Measurements from ENCODE around the gene TPRG1L.
"Not testable (repeated sequence)": the region's sequence is repeated elsewhere in the genome, so short reads cannot be mapped to it uniquely, and the experiment has no call there.

Gene TPRG1L

DNA sequence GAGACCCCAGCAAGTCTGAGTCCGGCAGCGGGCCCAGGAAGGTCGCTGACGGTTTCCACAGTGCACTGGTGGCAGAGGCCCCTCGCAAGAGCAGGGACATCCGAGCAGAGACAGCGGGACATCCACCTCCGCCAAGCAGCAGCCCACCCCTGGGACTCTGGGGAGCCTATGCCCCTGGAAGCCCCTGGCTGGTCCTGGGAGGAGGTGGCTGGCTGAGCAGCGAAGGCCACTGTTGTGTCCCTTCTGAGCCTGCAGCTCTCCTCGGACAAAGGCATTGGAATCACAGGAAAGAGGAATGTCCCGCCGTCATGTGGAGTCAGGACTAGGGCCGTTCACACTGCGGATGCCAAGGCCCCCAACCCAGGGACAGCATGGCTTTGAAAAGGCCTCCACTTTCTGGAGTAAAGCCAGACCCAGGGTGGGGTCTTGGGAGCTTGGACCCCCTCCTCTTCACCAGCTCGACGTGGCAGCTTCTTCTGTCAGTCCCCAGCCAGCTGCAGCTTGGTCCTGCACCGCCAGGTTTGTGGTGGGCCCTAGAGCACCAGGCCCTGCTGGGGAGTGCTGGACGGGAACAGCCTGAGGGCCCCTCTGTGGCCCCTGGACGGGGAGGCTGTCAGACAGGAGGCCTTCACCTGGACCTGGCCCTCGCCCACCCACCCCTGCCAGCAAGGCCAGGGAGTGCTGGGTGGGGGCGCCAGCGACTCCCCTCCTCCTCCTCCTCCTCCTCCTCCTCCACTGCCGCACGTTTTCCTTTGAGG, 14.9 kb upstream of the TPRG1L start:
- DNase-seq, result no peak

- peak; percentile 70 for DNase-seq
Measured at GRCh38 chr1:3610527-3611169, 14.2 kb upstream of the TPRG1L start.

GRCh38 chr1:3611170-3612019, 13.4 kb upstream of the TPRG1L start, which contains the start of gene MEGF6:
Gene MEGF6, minus strand, starts transcription at chr1:3611508. Its CDS starts 240 bp downstream, at chr1:3611268.
- peak; percentile 35 for DNase-seq

- no peak for DNase-seq
Measured at GRCh38 chr1:3612123-3612522, 12.7 kb upstream of the TPRG1L start.

DNA sequence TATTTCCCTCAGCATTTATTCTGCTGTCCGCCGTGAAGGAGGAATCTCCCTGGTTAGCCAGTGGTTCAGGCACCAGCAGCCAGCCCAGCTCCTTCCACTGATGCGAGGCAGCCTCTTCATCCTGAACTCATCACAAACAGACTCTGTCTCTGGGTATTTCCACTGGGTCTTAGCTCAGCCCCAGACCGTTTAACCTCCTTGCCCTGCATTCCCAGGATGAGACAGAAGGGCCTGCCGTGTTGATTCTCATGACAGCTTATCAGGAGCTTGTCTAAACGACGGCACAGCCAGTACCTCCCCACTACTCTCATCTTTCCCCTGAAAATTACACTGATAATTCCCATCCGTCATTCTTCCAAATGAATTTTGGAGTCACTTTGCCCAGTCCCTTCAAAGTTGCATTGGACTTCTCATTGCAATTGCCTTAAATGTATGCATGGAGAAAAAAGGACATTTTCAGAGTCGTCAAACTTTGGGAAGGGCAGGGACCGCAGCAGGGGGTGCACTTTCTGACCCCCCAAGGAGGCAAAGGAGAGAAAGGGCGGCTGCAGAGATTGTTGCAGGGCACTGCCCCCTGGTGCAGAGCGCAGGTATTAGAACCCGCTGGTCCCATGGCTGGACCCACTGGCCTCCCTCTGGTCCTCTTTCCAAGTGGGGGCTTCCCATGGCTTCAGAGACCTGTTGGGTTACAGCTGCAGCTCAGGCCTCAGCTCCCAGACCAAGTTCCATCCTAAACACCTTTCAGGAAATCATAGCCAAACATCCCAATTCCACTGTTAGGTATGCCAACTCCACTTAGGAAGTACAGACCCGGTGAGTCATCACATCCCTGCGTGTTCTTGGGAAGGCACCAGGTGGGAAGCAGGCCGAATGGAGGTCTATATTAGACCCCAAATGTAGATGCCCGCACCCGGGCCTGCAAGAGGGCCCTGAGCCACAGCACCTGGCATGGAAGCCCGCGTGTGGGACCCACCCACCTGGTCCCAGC, 9.8 kb upstream of the TPRG1L start:
- DNase-seq, result no peak

DNA sequence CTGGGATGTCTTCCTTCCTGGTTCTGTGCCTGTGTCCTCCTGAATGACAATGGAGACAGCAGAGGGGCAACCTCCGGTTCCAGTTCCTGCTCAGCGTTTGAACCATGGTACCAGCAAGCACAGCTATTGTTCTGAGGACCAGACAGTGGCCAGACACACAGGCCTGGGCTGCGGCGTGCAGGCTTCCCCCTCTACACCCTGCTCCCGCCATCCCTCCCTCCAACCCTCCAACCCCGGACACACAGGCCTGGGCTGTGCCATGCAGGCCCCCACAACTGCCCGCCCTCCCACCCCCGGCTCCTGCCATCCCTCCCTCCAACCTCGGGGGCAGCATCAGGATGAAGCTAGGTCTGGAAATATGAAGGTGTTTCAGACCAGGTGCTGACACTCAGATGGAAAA, 8.0 kb upstream of the TPRG1L start:
- no peak for DNase-seq

DNA sequence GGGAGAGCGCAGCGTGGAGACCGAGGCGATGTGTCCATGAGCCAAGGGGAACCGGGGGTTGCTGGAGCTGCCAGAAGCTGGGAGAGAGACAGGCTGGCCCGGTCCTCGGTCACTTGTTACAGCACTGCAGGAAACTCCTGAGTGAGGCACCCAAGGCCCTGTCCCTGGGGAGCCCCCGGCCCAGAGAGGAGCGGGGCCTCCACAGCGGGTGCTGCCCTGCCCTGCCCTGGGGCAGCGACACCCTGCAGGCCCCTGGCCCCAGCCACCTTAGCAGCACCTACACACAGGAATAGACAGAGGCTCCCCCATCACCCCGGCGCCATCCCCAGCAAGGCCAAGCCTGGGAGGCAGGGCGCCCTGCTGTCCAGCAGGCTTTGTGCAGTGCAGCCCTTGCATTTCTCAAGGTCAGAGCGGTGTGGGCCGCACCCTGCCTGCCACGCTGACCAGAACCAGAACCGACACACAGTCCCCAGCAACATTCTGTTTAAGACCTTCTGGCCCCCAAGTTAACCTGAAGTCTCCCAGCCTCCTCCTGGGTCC, 6.9 kb upstream of the TPRG1L start:
- DNase-seq, result no peak

DNA sequence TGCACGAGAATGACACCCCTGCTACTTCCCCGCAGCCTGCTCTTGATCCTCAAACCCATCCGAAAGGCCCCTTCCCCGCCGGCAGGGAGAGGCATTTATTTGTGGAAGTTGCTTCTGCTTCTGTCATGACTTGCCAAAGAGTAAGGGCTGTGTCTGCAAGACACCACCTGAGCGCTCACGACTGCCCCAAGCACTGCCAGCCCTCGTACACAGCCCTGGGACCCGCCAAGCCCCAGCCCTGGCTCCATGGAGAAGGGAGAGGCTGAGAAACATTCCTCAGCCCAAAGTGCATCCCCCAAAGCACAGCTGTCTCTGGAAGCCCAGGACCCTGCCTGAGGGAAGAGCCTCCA, 6.3 kb upstream of the TPRG1L start:
- DNase-seq, result no peak

DNA sequence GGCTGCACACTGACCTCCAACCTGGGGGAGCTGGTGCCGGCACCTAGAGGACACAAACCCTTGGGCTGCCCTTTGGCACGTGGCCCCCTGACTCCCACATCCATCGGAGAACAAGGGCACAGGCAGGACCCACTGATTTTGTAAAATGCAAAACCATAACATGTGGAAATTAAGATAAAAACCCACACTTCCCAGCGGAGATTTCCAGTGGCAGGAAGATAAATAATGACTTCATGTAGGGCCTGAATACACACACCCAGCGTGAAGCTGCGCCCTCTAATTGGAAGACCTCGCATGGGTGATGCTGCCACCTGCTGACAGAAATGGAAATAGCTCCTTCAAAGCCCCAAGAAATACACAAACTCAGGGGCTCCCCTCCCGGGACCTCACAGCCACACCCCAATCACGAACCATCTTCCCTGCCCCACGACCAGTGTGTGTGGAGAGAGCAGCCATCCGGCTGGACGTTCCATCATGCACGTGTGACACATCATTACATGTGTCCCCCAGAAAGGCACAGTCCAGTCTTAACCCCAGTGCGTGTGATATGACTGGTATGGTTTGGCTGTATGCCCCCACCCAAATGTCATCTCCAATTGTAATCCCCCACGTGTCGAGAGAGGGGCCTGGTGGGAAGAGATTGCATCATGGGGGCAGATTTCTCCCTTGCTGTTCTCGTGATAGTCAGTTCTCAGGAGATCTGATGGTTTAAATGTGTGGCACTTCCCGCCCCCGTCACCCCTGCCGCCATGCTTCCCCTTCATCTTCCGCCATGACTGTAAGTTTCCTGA, 5.7 kb upstream of the TPRG1L start:
- DNase-seq, result no peak

- no peak for DNase-seq
Measured at GRCh38 chr1:3620708-3621107, 4.1 kb upstream of the TPRG1L start.

- DNase-seq, result not testable (repeated sequence)
Measured at GRCh38 chr1:3621151-3621671, 3.6 kb upstream of the TPRG1L start.

DNA sequence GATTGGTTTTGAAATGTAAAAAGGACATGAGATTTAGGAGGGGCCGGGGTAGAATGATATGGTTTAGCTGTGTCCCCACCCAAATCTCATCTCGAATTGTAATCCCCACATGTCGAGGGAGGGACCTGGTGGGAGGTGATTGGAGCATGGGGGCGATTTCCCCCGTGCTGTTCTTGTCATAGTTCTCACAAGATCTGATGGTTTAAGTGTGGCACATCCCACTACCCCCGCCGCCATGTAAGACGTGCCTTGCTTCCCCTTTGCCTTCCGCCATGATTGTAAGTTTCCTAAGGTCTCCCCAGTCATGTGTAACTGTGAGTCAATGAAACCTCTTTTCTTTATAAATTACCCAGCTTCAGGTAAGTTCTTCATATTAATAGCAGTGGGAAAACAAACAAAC, 2.7 kb upstream of the TPRG1L start:
- not testable (repeated sequence) for DNase-seq

DNA sequence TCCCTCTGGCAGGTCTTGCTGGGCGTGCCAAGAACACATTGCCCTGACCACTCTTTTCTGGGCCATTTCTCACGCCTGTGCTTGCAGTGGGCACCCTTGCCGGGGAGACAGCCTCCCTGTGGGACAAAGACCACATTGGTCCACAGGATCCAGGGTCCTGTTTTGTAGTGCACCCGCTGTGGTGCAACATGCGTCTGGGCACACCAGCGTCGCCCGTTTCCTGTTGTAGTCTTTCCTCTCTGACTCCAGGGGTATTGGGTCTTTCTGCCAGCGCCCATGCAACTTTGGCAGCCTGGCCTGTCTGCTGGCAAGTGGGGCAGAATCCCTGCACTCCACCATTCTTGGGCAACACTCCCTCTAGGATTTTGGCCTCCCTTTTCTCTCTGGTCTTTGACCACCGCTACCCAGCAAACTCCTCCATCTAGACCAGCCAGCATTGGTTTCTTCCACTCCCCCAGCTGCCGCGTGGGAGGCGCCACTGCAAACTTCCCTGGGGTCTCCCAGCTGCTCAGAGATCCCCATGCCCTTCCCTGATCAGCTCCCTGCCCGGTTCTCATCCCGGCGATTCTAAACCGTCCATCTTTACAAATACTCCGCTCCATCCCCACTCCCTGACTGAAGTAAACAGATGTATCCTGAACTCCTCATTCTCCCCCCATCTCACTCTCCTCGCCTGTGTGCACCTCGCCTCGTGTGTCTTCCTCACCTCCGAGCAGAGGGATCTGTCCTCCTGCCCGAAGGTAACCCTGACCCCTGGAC, 1.2 kb upstream of the TPRG1L start:
- no peak for DNase-seq

- DNase-seq, result no peak
Measured at GRCh38 chr1:3625151-3625907, 514 bp downstream of the TPRG1L start.

GRCh38 chr1:3626025-3626424, 1.2 kb downstream of the TPRG1L start:
- no peak for DNase-seq

DNA sequence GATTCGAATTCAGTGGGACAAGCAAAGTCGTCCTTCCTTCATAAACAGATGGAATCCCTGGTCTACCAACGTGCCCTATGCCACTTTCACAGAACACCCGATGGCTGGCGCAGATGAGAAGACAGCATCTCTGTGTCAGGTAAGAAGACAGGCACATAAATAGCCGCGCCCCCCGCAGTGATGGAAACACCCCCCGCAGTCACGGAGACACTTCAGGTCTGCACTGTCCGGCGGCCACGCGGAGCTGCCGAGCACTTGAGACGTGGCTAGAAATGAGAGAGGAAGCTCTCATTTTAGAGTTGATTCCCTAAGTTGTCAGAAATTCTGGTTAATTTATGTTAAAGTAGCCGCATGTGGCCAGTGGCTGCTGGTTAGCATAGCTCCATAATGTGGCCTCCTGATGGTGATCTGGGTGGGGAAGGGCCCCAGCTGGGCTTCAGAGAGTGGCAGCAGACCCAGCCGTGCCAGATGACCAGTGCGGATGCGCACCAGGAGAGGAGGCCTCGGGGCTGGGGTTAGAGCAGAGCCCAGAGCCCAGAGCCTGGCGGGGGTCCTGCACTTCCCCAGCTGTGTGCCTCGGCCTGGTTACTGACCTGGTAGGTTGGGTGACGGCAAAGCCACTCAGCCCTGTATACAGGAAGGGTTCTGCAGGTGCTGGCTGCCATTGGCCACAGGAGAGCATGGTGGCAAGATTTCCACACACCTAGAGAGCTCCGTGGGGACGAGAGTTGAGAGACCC, 2.9 kb downstream of the TPRG1L start:
- DNase-seq, result no peak

DNA sequence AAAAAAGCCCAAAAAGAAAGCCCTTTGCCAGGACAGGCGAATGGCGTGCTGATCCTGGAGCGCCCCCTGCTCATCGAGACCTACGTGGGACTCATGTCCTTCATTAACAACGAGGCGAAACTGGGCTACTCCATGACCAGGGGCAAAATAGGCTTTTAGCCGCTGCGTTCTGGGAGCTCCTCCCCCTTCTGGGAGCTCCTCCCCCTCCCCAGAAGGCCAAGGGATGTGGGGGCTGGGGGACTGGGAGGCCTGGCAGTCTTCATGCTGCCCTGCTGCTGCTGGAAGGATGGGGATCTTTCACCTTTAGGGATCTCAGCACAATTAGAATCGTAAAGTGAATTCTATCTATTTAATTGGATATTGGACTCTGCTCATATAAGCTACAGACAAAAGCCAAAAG, 3.6 kb downstream of the TPRG1L start:
- no peak for DNase-seq

DNA sequence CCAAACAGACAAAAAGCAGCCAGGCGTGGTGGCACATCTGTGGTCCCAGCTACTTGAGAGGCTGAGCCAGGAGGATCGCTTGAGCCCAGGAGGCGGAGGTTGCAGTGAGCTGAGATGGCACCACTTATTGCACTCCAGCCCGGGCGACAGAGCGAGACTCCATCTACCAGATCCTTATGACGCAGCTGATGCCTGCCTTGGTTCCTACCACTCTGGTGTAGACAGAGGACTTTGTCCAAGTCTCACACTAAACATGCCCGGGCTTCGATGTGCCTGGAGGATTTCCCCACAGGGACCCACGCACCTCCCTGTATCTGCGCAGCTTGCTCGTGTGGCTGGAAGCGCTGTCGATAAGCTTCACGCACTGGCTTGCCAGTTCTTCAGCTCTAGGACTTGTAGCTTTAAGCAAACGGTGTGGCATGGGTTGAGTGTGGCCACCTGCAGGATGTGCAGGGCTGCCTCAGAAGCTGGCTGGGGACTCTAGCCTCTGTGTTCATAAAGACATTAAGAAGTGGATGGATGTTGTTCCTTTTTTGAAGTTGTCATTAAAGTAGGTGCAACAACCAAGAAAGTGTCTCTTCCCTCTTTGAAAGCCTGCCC, 4.8 kb downstream of the TPRG1L start:
- no peak for DNase-seq
